SK-N-SH (cell line): ENCODE data around the gene SRBD1.

Experiments used
- EP300 ChIP-seq, 2 experiments: IDR thresholded peaks; 2 replicates each; pipeline versions ENCODE4 v1.4.0 to v1.6.1; 2012; ENCODE audit warnings: borderline replicate concordance in 1 of 2, low read depth in 1 of 2, low read length in 1 of 2
- EZH2phosphoT487 ChIP-seq: fragments of 200-600 bp; sonication (generic); IDR thresholded peaks from 2 replicates; pipeline ENCODE4 v1.6.1; 2017; ENCODE audit warnings: low read depth, mixed run types, mild to moderate bottlenecking, antibody characterized with exemption, moderate library complexity, borderline replicate concordance
- FOXM1 ChIP-seq: IDR thresholded peaks from 2 replicates; pipeline ENCODE4 v1.4.0; 2012; ENCODE audit warnings: low read depth, mild to moderate bottlenecking
- JUND ChIP-seq: IDR thresholded peaks from 2 replicates; pipeline ENCODE4 v1.4.0; 2012
- MXI1 ChIP-seq: IDR thresholded peaks from 2 replicates; pipeline ENCODE4 v1.6.1; 2012; ENCODE audit warnings: mild to moderate bottlenecking, low read depth, low read length, improper control_type of control experiment
- POLR2AphosphoS5 ChIP-seq: IDR thresholded peaks from 2 replicates; pipeline ENCODE4 v1.6.1; 2012; ENCODE audit warnings: low read depth, low read length
- RAD21 ChIP-seq: IDR thresholded peaks from 2 replicates; pipeline ENCODE4 v1.6.1; 2012; ENCODE audit warnings: mild to moderate bottlenecking, low read length
- RCOR1 ChIP-seq: fragments of 150-350 bp; IDR thresholded peaks from 2 replicates; pipeline ENCODE4 v1.6.1; 2017; ENCODE audit warnings: antibody characterized with exemption, low read length
- SIN3A ChIP-seq: IDR thresholded peaks from 2 replicates; pipeline ENCODE4 v1.6.1; 2012; ENCODE audit warnings: low read depth, mild to moderate bottlenecking, low read length, moderate library complexity, borderline replicate concordance
- TAF1 ChIP-seq: IDR thresholded peaks from 2 replicates; pipeline ENCODE4 v1.6.1; 2012; ENCODE audit warnings: low read depth, mild to moderate bottlenecking, low read length, moderate library complexity, borderline replicate concordance
- TF ChIP-seq, protein P1 (sequence below): fragments of 200-600 bp; sonication (generic); IDR thresholded peaks from 2 replicates; pipeline ENCODE4 v1.6.1; 2017; ENCODE audit warnings: antibody characterized with exemption, mild to moderate bottlenecking, moderate library complexity
- TF ChIP-seq, protein P2 (sequence below): fragments of 150-350 bp; IDR thresholded peaks from 2 replicates; pipeline ENCODE4 v1.6.1; 2016; ENCODE audit warnings: mild to moderate bottlenecking, low read depth, low read length
- TF ChIP-seq, protein P3 (sequence below): IDR thresholded peaks from 2 replicates; pipeline ENCODE4 v1.4.0; 2012; ENCODE audit warnings: low read depth, borderline replicate concordance
- TF ChIP-seq, protein P4 (sequence below): IDR thresholded peaks from 2 replicates; pipeline ENCODE4 v1.6.1; 2012; ENCODE audit warnings: mild to moderate bottlenecking, low read depth, low read length, moderate library complexity

DNA sequence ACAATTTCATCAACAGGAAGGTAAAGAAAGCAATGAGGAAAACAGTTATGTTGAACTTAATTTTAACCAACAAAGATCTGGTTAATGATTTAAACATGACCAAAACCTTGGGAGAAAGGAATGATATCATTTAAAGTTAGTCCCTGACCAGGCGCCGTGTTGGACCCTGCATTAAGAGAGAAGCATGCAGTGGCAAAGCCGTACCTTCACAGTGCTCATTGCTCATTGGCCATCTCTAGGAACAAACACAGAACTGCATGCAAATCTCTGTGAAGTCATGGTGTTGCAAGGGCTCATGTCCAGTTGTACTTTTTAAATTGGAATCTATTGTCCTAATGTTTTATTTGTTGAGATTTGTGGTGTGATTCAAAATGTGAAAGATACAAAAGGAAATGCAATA is 12.0 kb upstream of the SRBD1 start:
- TF ChIP-seq, protein P1, sequence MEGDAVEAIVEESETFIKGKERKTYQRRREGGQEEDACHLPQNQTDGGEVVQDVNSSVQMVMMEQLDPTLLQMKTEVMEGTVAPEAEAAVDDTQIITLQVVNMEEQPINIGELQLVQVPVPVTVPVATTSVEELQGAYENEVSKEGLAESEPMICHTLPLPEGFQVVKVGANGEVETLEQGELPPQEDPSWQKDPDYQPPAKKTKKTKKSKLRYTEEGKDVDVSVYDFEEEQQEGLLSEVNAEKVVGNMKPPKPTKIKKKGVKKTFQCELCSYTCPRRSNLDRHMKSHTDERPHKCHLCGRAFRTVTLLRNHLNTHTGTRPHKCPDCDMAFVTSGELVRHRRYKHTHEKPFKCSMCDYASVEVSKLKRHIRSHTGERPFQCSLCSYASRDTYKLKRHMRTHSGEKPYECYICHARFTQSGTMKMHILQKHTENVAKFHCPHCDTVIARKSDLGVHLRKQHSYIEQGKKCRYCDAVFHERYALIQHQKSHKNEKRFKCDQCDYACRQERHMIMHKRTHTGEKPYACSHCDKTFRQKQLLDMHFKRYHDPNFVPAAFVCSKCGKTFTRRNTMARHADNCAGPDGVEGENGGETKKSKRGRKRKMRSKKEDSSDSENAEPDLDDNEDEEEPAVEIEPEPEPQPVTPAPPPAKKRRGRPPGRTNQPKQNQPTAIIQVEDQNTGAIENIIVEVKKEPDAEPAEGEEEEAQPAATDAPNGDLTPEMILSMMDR, result no peak
- TF ChIP-seq SIN3A, result no peak
- no peak for TF ChIP-seq EP300 (IDR thresholded peaks at IDR 0.05; ENCODE audit: borderline replicate concordance in 1 of 2, low read depth in 1 of 2, low read length in 1 of 2)
- TF ChIP-seq POLR2AphosphoS5, result no peak
- no peak for TF ChIP-seq MXI1
- TF ChIP-seq RCOR1, result no peak
- no peak for TF ChIP-seq EZH2phosphoT487
- TF ChIP-seq, protein P2, sequence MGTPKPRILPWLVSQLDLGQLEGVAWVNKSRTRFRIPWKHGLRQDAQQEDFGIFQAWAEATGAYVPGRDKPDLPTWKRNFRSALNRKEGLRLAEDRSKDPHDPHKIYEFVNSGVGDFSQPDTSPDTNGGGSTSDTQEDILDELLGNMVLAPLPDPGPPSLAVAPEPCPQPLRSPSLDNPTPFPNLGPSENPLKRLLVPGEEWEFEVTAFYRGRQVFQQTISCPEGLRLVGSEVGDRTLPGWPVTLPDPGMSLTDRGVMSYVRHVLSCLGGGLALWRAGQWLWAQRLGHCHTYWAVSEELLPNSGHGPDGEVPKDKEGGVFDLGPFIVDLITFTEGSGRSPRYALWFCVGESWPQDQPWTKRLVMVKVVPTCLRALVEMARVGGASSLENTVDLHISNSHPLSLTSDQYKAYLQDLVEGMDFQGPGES, result no peak
- TF ChIP-seq RAD21, result no peak
- no peak for TF ChIP-seq FOXM1
- TF ChIP-seq, protein P3, sequence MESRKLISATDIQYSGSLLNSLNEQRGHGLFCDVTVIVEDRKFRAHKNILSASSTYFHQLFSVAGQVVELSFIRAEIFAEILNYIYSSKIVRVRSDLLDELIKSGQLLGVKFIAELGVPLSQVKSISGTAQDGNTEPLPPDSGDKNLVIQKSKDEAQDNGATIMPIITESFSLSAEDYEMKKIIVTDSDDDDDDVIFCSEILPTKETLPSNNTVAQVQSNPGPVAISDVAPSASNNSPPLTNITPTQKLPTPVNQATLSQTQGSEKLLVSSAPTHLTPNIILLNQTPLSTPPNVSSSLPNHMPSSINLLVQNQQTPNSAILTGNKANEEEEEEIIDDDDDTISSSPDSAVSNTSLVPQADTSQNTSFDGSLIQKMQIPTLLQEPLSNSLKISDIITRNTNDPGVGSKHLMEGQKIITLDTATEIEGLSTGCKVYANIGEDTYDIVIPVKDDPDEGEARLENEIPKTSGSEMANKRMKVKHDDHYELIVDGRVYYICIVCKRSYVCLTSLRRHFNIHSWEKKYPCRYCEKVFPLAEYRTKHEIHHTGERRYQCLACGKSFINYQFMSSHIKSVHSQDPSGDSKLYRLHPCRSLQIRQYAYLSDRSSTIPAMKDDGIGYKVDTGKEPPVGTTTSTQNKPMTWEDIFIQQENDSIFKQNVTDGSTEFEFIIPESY, result no peak
- TF ChIP-seq, protein P4, sequence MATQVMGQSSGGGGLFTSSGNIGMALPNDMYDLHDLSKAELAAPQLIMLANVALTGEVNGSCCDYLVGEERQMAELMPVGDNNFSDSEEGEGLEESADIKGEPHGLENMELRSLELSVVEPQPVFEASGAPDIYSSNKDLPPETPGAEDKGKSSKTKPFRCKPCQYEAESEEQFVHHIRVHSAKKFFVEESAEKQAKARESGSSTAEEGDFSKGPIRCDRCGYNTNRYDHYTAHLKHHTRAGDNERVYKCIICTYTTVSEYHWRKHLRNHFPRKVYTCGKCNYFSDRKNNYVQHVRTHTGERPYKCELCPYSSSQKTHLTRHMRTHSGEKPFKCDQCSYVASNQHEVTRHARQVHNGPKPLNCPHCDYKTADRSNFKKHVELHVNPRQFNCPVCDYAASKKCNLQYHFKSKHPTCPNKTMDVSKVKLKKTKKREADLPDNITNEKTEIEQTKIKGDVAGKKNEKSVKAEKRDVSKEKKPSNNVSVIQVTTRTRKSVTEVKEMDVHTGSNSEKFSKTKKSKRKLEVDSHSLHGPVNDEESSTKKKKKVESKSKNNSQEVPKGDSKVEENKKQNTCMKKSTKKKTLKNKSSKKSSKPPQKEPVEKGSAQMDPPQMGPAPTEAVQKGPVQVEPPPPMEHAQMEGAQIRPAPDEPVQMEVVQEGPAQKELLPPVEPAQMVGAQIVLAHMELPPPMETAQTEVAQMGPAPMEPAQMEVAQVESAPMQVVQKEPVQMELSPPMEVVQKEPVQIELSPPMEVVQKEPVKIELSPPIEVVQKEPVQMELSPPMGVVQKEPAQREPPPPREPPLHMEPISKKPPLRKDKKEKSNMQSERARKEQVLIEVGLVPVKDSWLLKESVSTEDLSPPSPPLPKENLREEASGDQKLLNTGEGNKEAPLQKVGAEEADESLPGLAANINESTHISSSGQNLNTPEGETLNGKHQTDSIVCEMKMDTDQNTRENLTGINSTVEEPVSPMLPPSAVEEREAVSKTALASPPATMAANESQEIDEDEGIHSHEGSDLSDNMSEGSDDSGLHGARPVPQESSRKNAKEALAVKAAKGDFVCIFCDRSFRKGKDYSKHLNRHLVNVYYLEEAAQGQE, result no peak
- no peak for TF ChIP-seq JUND
- no peak for TF ChIP-seq TAF1
